Choroid plexus epithelial cell (primary cell): ENCODE data around the gene CROCC2.

Experiments
- DNase-seq: peaks from one replicate; pipeline ENCODE4 v3.0.0-alpha.2; 2010; ENCODE audit warnings: low read depth
- H3K4me3 ChIP-seq: 2 replicates; pipeline ENCODE4 v1.5.1; 2011; ENCODE audit warnings: low read depth, mild to moderate bottlenecking, control low read depth, low read length, moderate library complexity
- CTCF ChIP-seq: conservative IDR thresholded peaks from 2 replicates; pipeline ENCODE4 v1.5.1; 2011; ENCODE audit warnings: low read depth, mild to moderate bottlenecking, control low read depth, inconsistent platforms, low read length, moderate library complexity

The CROCC2 gene

GRCh38 chr2:241001413-241002274 is 95.5 kb downstream of the CROCC2 start:
- no peak overlapping the region for H3K4me3 ChIP-seq
- TF ChIP-seq CTCF: no peak
- no peak for DNase-seq

- TF ChIP-seq CTCF: no peak
- no peak overlapping the region for H3K4me3 ChIP-seq
- no peak for DNase-seq
Observed at GRCh38 chr2:241002275-241003046, 96.3 kb downstream of the CROCC2 start.

GRCh38 chr2:241003047-241003360 is 96.9 kb downstream of the CROCC2 start:
- no peak for DNase-seq
- TF ChIP-seq CTCF: no peak
- no peak overlapping the region for H3K4me3 ChIP-seq

- TF ChIP-seq CTCF: no peak
Observed at GRCh38 chr2:241003369-241003768, 97.2 kb downstream of the CROCC2 start.

GRCh38 chr2:241003830-241004564 is 97.9 kb downstream of the CROCC2 start:
- no peak for TF ChIP-seq CTCF
- H3K4me3 ChIP-seq: no peak overlapping the region
- no peak for DNase-seq

More at GRCh38 chr2:241003369-241003768, 97.2 kb downstream of the CROCC2 start:
- DNase-seq: no peak
- no peak overlapping the region for H3K4me3 ChIP-seq

- DNase-seq: no peak
- no peak overlapping the region for H3K4me3 ChIP-seq
- TF ChIP-seq CTCF: no peak
Observed at GRCh38 chr2:241005569-241005968, 99.4 kb downstream of the CROCC2 start.
